HepG2 (cell line): ENCODE results near the gene SCAF8. TPM values are rescaled to one million over a fixed set of nuclear protein-coding genes. Genes with fewer than 3 reads are reported as not detected.

ENCODE experiments used
- ELK4 ChIP-seq: sonication (generic); formaldehyde crosslinking; IDR thresholded peaks from 2 replicates; pipeline ENCODE4 v1.9.0; 2021; ENCODE audit warnings: missing genetic modification reagents, borderline replicate concordance
- ZNF557 ChIP-seq: sonication (generic); formaldehyde crosslinking; IDR thresholded peaks from 2 replicates; pipeline ENCODE4 v1.4.0; 2020; ENCODE audit warnings: missing genetic modification reagents
- polyA plus RNA-seq, 8 experiments: library from polyadenylated mRNA; depleted of rRNA in 3 of 8; stranded (reverse) in 7 of 8; unstranded in 1 of 8; fragments of >200 nt; fragmentation: Illumina TruSeq in 4 of 8; extraction: Trizol in 4 of 8; gene quantifications; 2 replicates each; pipeline versions ENCODE4 v1.2.1 to v1.2.3, GENCODE V29; 2011 to 2016; ENCODE audit warnings: low read depth in 4 of 8, missing spikeins in 1 of 8, mixed read lengths in 1 of 8; ENCODE audit not compliant: insufficient read depth in 1 of 8
- total RNA-seq, 5 experiments: library from RNA; depleted of rRNA; stranded (reverse); fragments of >200 nt; fragmentation: Illumina TruSeq; extraction: Trizol; gene quantifications; 2 replicates each; pipeline ENCODE4 v1.2.3, GENCODE V29; 2016; ENCODE audit warnings: low read depth in 1 of 5
- TF ChIP-seq, protein P1 (sequence below): sonication (generic); formaldehyde crosslinking; conservative IDR thresholded peaks from 2 replicates; pipeline ENCODE4 v1.4.0; 2020; ENCODE audit warnings: mild to moderate bottlenecking, missing genetic modification reagents, moderate library complexity
- TF ChIP-seq, protein P2 (sequence below): sonication (generic); formaldehyde crosslinking; IDR thresholded peaks from 2 replicates; pipeline ENCODE4; 2020; ENCODE audit warnings: missing genetic modification reagents, mild to moderate bottlenecking, borderline replicate concordance

SCAF8 gene
- total and polyA plus RNA-seq, 2 of the 13 experiments (the other 11 are each of a cell fraction or from before 2014, with no cell fraction given): 15.3 to 40.8 TPM

DNA sequence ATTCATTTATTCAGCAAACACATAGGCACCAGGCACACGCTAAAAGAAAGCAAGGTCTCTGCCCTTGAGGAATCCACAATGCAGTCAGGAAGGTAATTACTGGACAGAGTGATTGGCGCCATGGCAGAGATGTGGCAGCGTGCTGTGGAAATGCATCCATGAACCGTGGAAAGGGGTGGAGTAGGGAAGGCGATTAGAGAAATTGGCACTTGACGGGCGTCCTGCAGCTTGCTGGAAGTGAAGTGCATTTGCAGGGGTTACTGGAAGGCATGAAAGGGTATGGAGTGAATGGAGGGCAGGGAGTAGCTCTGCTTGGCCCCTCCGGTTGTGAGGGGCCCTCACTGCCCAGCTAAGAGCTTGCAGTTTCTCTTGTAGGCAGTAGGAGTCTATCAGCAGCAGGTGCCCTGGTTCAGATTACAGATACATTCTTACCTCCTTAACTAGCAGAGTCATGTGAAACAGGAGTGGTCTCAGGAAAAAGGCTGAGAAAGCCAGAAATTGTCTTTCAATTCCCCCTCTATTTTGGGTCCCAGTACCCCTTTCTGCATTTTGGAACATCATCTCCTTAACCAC, 139.4 kb downstream of the SCAF8 start (continued):
- TF ChIP-seq, protein P1, sequence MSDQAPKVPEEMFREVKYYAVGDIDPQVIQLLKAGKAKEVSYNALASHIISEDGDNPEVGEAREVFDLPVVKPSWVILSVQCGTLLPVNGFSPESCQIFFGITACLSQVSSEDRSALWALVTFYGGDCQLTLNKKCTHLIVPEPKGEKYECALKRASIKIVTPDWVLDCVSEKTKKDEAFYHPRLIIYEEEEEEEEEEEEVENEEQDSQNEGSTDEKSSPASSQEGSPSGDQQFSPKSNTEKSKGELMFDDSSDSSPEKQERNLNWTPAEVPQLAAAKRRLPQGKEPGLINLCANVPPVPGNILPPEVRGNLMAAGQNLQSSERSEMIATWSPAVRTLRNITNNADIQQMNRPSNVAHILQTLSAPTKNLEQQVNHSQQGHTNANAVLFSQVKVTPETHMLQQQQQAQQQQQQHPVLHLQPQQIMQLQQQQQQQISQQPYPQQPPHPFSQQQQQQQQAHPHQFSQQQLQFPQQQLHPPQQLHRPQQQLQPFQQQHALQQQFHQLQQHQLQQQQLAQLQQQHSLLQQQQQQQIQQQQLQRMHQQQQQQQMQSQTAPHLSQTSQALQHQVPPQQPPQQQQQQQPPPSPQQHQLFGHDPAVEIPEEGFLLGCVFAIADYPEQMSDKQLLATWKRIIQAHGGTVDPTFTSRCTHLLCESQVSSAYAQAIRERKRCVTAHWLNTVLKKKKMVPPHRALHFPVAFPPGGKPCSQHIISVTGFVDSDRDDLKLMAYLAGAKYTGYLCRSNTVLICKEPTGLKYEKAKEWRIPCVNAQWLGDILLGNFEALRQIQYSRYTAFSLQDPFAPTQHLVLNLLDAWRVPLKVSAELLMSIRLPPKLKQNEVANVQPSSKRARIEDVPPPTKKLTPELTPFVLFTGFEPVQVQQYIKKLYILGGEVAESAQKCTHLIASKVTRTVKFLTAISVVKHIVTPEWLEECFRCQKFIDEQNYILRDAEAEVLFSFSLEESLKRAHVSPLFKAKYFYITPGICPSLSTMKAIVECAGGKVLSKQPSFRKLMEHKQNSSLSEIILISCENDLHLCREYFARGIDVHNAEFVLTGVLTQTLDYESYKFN: no peak
- TF ChIP-seq, protein P2, sequence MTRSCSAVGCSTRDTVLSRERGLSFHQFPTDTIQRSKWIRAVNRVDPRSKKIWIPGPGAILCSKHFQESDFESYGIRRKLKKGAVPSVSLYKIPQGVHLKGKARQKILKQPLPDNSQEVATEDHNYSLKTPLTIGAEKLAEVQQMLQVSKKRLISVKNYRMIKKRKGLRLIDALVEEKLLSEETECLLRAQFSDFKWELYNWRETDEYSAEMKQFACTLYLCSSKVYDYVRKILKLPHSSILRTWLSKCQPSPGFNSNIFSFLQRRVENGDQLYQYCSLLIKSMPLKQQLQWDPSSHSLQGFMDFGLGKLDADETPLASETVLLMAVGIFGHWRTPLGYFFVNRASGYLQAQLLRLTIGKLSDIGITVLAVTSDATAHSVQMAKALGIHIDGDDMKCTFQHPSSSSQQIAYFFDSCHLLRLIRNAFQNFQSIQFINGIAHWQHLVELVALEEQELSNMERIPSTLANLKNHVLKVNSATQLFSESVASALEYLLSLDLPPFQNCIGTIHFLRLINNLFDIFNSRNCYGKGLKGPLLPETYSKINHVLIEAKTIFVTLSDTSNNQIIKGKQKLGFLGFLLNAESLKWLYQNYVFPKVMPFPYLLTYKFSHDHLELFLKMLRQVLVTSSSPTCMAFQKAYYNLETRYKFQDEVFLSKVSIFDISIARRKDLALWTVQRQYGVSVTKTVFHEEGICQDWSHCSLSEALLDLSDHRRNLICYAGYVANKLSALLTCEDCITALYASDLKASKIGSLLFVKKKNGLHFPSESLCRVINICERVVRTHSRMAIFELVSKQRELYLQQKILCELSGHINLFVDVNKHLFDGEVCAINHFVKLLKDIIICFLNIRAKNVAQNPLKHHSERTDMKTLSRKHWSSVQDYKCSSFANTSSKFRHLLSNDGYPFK (CRISPR knock-in tag): no peak
- no peak for TF ChIP-seq ELK4 (CRISPR knock-in tag)
- no peak for TF ChIP-seq ZNF557 (CRISPR knock-in tag)
